Gastroesophageal sphincter (tissue), 4 donors: ENCODE data around the gene KICS2. TPM values are rescaled to one million over a fixed set of nuclear protein-coding genes. Genes with fewer than 3 reads are reported as not detected.
"Not testable (repeated sequence)": the region's sequence is repeated elsewhere in the genome, so short reads cannot be mapped to it uniquely, and the experiment has no call there.

Experiments
- ATAC-seq: fragments of 150-250 bp; one replicate; pipeline ENCODE4 v1.9.1; 2016; ENCODE audit warnings: mild to moderate bottlenecking, moderate library complexity
- H3K27ac ChIP-seq, 4 donors: fragments of 200-600 bp; sonication (generic) in 3 of 4; 1 replicate in 3 of 4; 2 replicates in 1 of 4; pipeline ENCODE4 v1.5.1; 2016 to 2019
- H3K27me3 ChIP-seq: fragments of 200-600 bp; sonication (generic); one replicate; pipeline ENCODE4 v1.5.1; 2019
- H3K36me3 ChIP-seq, 2 donors: fragments of 200-600 bp; sonication (generic); one replicate each; pipeline ENCODE4 v1.5.1; 2019; ENCODE audit warnings: control low read depth in 1 of 2
- H3K4me1 ChIP-seq, 3 donors: fragments of 200-600 bp; sonication (generic); 1 replicate in 2 of 3; 2 replicates in 1 of 3; pipeline ENCODE4 v1.5.1; 2016 to 2019; ENCODE audit warnings: control low read depth in 2 of 3
- H3K4me3 ChIP-seq, 2 donors: fragments of 200-600 bp; sonication (generic); one replicate each; pipeline ENCODE4 v1.5.1; 2019; ENCODE audit warnings: mild to moderate bottlenecking in 1 of 2, moderate library complexity in 1 of 2
- H3K9me3 ChIP-seq, 3 donors: fragments of 200-600 bp; sonication (generic); one replicate each; pipeline ENCODE4 v1.5.1; 2017 to 2019; ENCODE audit warnings: control low read depth in 2 of 3
- EP300 ChIP-seq: sonication (generic); formaldehyde crosslinking; IDR thresholded peaks from one replicate; pipeline ENCODE4 v1.6.1; 2017; ENCODE audit warnings: antibody characterized with exemption, mild to moderate bottlenecking
- POLR2A ChIP-seq, 2 donors: fragments of 450-650 bp; IDR thresholded peaks; one replicate each; pipeline ENCODE4 v1.6.1; 2017; ENCODE audit warnings: antibody characterized with exemption in 2 of 2, mild to moderate bottlenecking in 2 of 2, moderate library complexity in 1 of 2
- POLR2AphosphoS5 ChIP-seq: sonication (generic); formaldehyde crosslinking; IDR thresholded peaks from one replicate; pipeline ENCODE4 v1.6.1; 2017; ENCODE audit warnings: antibody characterized with exemption
- WGBS, 2 donors: methylation state at CpG; one replicate each; pipeline ENCODE4 v1.1.5; 2018; ENCODE audit warnings: low coverage in 1 of 2; 5-methylcytosine and 5-hydroxymethylcytosine counted together
- total RNA-seq, 4 donors: library from RNA; depleted of rRNA; stranded (reverse); fragments of >200 nt; gene quantifications; one replicate each; pipeline ENCODE4 v1.1.0, GENCODE V29; 2016
- TF ChIP-seq, protein P1 (sequence below), 4 experiments: fragments of 200-600 bp in 2 of 4; fragments of 450-650 bp in 2 of 4; sonication (generic) in 1 of 4; IDR thresholded peaks; one replicate each; pipeline ENCODE4 v1.5.1; 2017 to 2019; ENCODE audit warnings: antibody characterized with exemption in 4 of 4, mild to moderate bottlenecking in 2 of 4, moderate library complexity in 2 of 4

Gene KICS2
- total RNA-seq, 4 donors from 2014 or later = 2.4 to 6.7 (median 5.9) TPM

DNA sequence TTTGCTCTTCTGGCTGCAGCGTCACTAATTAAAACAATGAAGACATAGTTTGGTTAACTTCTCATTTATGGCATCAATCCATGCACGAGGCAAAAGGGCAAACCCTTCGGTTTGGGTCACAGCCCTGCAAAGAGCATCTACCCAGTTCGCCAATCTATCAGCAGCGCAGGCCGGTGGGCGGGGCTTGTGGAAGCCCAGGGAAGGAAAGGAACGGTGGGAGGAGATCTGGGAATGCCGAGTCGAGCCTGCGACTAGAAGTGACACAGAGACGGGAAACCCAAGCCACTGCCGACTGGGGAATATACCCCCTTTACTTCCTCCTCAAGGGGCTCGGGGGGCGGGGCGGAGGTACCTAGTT lies 466 bp downstream of the KICS2 start:
- 0 to 1% methylated on average over 3 to 12 of the region's 16 CpGs for WGBS, 2 donors
- Histone ChIP-seq H3K4me1 (peaks cover 0 to 11% (median 5%) of the 10 kb centered on the region in 3 donors), H3K27me3 (no peaks in the 10 kb centered on the region)

DNA sequence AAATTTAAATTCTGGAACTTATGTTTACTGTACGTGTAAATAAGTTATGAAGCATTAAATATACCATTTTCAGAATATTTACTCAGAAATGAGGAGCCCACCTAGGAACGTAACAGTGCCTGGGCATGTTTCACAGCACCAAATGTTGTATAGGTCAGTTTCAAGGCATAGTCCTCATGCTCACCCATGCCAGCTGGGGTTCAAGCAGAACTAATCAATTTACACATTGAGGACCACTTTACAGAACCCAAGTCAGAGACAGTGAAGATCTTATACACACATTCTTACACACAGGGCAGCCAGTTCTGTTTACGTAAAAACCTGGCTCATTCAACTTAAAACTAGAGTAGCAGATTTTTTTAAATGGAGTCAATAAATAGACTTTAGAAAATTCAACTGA lies 2.0 kb downstream of the KICS2 start:
- Histone ChIP-seq H3K9me3 (no peaks in the 10 kb centered on the region), H3K27ac (no peak overlapping the region), H3K27me3 (no peaks in the 10 kb centered on the region), H3K4me3 (no peak overlapping the region), H3K4me1 (peaks cover 0 to 11% (median 5%) of the 10 kb centered on the region in 3 donors), H3K36me3 (peaks cover 0 to 6% of the 10 kb centered on the region in 2 donors)
- TF ChIP-seq POLR2A (IDR thresholded peaks at IDR 0.05) (no peak), POLR2AphosphoS5 (no peak)
- TF ChIP-seq, protein P1, sequence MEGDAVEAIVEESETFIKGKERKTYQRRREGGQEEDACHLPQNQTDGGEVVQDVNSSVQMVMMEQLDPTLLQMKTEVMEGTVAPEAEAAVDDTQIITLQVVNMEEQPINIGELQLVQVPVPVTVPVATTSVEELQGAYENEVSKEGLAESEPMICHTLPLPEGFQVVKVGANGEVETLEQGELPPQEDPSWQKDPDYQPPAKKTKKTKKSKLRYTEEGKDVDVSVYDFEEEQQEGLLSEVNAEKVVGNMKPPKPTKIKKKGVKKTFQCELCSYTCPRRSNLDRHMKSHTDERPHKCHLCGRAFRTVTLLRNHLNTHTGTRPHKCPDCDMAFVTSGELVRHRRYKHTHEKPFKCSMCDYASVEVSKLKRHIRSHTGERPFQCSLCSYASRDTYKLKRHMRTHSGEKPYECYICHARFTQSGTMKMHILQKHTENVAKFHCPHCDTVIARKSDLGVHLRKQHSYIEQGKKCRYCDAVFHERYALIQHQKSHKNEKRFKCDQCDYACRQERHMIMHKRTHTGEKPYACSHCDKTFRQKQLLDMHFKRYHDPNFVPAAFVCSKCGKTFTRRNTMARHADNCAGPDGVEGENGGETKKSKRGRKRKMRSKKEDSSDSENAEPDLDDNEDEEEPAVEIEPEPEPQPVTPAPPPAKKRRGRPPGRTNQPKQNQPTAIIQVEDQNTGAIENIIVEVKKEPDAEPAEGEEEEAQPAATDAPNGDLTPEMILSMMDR (IDR thresholded peaks at IDR 0.05) = no peak
- WGBS, 2 donors = 93 to 98% methylated on average over 3 of the region's 3 CpGs
- ATAC-seq = no peak

More for the DNA sequence above, 466 bp downstream of the KICS2 start:
- TF ChIP-seq, protein P1 (IDR thresholded peaks at IDR 0.05) = no peak
- no peak for TF ChIP-seq EP300
- no peak for TF ChIP-seq POLR2AphosphoS5
- TF ChIP-seq POLR2A (IDR thresholded peaks at IDR 0.05) = no peak
- H3K36me3 ChIP-seq = no peaks in the 10 kb centered on the region
- peak overlapping the region; percentile 77 to 97 (median 90) for H3K27ac ChIP-seq
- peak; percentile 82 for ATAC-seq
- H3K9me3 ChIP-seq = no peaks in the 10 kb centered on the region
- peak overlapping the region; percentile 64 to 90 for H3K4me3 ChIP-seq

DNA sequence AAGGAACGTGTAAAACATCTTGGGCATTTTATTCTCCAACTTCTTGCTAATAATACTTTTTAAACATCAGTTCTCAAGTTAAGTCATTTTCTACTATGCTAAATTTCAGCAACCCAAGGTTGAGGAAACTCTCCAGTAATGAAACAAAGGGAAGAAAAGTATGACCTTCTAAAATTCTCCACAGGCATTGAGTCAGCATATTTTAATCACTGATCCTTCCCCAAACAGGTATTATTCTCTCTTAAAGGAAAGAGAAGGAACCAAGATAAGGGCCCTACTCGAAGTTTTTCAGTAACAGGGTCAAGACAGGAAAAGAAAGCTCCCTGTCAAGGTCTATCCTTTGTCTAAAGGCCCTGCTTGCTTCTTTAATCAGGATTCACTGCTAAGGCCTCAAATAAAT lies 3.0 kb downstream of the KICS2 start:
- H3K27me3 ChIP-seq = no peaks in the 10 kb centered on the region
- 44 to 61% methylated on average over 2 of the region's 2 CpGs for WGBS, 2 donors
- H3K27ac ChIP-seq = no peak overlapping the region
- TF ChIP-seq POLR2A (IDR thresholded peaks at IDR 0.05) (no peak), POLR2AphosphoS5 (no peak), EP300 (no peak)
- TF ChIP-seq, protein P1 (IDR thresholded peaks at IDR 0.05) = no peak
- no peak for ATAC-seq
- H3K36me3 ChIP-seq = peaks cover 0 to 14% of the 10 kb centered on the region in 2 donors
- no peak overlapping the region for H3K4me3 ChIP-seq
- peaks cover 0 to 11% (median 5%) of the 10 kb centered on the region in 3 donors for H3K4me1 ChIP-seq
- H3K9me3 ChIP-seq = no peaks in the 10 kb centered on the region

DNA sequence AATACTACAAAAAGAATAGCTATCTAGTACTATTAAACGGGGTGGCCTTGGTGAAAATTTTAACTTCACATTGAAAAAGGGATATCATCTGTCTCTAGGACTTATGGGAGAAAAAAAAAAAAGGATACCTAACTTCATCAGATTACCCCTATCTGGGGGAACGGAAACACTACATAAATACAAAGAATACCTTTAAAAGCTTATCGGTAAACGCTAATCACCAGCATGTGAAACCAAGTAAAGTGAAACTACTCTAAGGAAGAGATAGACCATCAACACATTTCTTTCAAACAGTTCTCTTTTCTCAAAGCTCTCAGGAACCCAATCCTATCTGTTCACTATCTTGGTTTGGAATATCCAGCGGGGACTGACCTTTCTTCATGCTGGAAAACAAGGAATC lies 3.5 kb downstream of the KICS2 start:
- TF ChIP-seq EP300 (no peak), POLR2AphosphoS5 (no peak), POLR2A (IDR thresholded peaks at IDR 0.05) (no peak)
- TF ChIP-seq, protein P1 (IDR thresholded peaks at IDR 0.05) = no peak
- no peak for ATAC-seq
- Histone ChIP-seq H3K9me3 (no peaks in the 10 kb centered on the region), H3K4me3 (no peak overlapping the region), H3K36me3 (peaks cover 0 to 19% of the 10 kb centered on the region in 2 donors), H3K27ac (no peak overlapping the region), H3K27me3 (no peaks in the 10 kb centered on the region), H3K4me1 (peaks cover 0 to 11% (median 5%) of the 10 kb centered on the region in 3 donors)
- WGBS, 2 donors = 78 to 94% methylated on average over 2 to 5 of the region's 5 CpGs

DNA sequence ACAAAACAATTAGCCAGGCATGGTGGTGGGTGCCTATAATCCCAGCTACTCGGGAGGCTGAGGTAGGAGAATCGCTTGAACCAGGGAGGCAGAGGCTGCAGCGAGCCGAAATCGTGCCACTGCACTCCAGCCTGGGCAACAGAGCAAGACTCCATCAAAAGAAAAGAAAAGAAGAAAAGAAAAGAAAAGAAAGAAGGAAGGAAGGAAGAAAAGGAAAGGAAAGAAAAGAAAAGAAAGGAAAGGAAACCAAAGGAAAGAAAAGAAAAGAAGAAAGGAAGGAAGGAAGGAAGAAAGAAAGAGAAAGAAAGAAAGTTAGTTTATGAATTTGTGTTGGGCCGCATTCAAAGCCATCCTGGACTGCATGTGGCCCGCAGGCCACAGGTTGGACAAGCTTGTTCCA lies 4.5 kb downstream of the KICS2 start:
- Histone ChIP-seq H3K36me3 (peaks cover 0 to 27% of the 10 kb centered on the region in 2 donors), H3K4me1 (peaks cover 0 to 11% (median 5%) of the 10 kb centered on the region in 3 donors)
- not testable (repeated sequence) for H3K9me3 ChIP-seq, H3K27me3 ChIP-seq, ATAC-seq, H3K27ac ChIP-seq, H3K4me3 ChIP-seq
- 87 to 96% methylated on average over 4 to 7 of the region's 7 CpGs for WGBS, 2 donors
